Fibroblast of lung (primary cell): Measurements from ENCODE around the gene SCIN. TPM values are rescaled to one million over a fixed set of nuclear protein-coding genes. Genes with fewer than 3 reads are reported as not detected.

Experiments
- DNase-seq, 2 donors: peaks; one replicate each; pipeline versions ENCODE4 v3.0.0 to v3.0.0-alpha.2; 2010; ENCODE audit warnings: low read depth in 2 of 2
- H2AFZ ChIP-seq: 2 replicates; pipeline ENCODE4 v1.5.1; 2012; ENCODE audit warnings: low read length, control low read depth, inconsistent platforms
- H3K27ac ChIP-seq: 2 replicates; pipeline ENCODE4 v1.5.1; 2011; ENCODE audit warnings: low read length, control low read depth; ENCODE audit not compliant: insufficient read depth
- H3K27me3 ChIP-seq: 2 replicates; pipeline ENCODE4 v1.5.1; 2011; ENCODE audit warnings: mild to moderate bottlenecking, low read length; ENCODE audit not compliant: control insufficient read depth, insufficient read depth
- H3K36me3 ChIP-seq: 2 replicates; pipeline ENCODE4 v1.5.1; 2011; ENCODE audit warnings: low read length; ENCODE audit not compliant: control insufficient read depth, insufficient read depth
- H3K4me1 ChIP-seq: 2 replicates; pipeline ENCODE4 v1.5.1; 2011; ENCODE audit warnings: low read length; ENCODE audit not compliant: control insufficient read depth, insufficient read depth; ENCODE audit errors: extremely low read depth
- H3K4me2 ChIP-seq: 2 replicates; pipeline ENCODE4 v1.5.1; 2011; ENCODE audit warnings: low read length, control low read depth; ENCODE audit not compliant: insufficient read depth; ENCODE audit errors: extremely low read depth
- H3K4me3 ChIP-seq, 4 experiments: fragments of 200-600 bp in 1 of 4; sonication (generic) in 1 of 4; replicated peaks in 1 of 4; 2 replicates each; pipeline ENCODE4 v1.5.1; 2011 to 2016; ENCODE audit warnings: low read length in 4 of 4, low read depth in 3 of 4, mild to moderate bottlenecking in 3 of 4, control low read depth in 2 of 4, inconsistent platforms in 1 of 4, mixed read lengths in 1 of 4; ENCODE audit not compliant: insufficient read depth in 1 of 4; ENCODE audit errors: control extremely low read depth in 1 of 4
- H3K79me2 ChIP-seq: 2 replicates; pipeline ENCODE4 v1.5.1; 2012; ENCODE audit warnings: mild to moderate bottlenecking, low read length, inconsistent platforms; ENCODE audit not compliant: control insufficient read depth, insufficient read depth
- H3K9ac ChIP-seq: 2 replicates; pipeline ENCODE4 v1.5.1; 2011; ENCODE audit warnings: mild to moderate bottlenecking, low read length, control low read depth; ENCODE audit not compliant: insufficient read depth
- H3K9me3 ChIP-seq: 2 replicates; pipeline ENCODE4 v1.5.1; 2012; ENCODE audit warnings: low read depth, low read length; ENCODE audit not compliant: control insufficient read depth, insufficient read depth
- H4K20me1 ChIP-seq: 2 replicates; pipeline ENCODE4 v1.5.1; 2011; ENCODE audit warnings: low read length; ENCODE audit not compliant: control insufficient read depth, insufficient read depth; ENCODE audit errors: extremely low read depth
- CTCF ChIP-seq, 2 donors: IDR thresholded peaks in 1 of 2; conservative IDR thresholded peaks in 1 of 2; 1 replicate in 1 of 2; 2 replicates in 1 of 2; pipeline ENCODE4 v1.5.1; 2011 to 2012; ENCODE audit warnings: low read length in 2 of 2, control low read depth in 1 of 2, inconsistent platforms in 1 of 2, low read depth in 1 of 2, mild to moderate bottlenecking in 1 of 2
- EZH2 ChIP-seq: IDR thresholded peaks from 2 replicates; pipeline ENCODE4 v1.5.1; 2012; ENCODE audit warnings: low read length, control low read depth, mild to moderate bottlenecking; ENCODE audit errors: missing control alignments
- polyA plus RNA-seq, 2 donors: library from polyadenylated mRNA; depleted of rRNA in 1 of 2; stranded (reverse) in 1 of 2; unstranded in 1 of 2; fragments of >200 nt; gene quantifications; 2 replicates each; pipeline ENCODE4 v1.2.1, GENCODE V29; 2011 to 2012; ENCODE audit warnings: missing spikeins in 1 of 2
- total RNA-seq: library from RNA; depleted of rRNA; stranded (reverse); fragments of >200 nt; gene quantifications from 2 replicates; pipeline ENCODE4 v1.2.1, GENCODE V29; 2014

Gene SCIN
- total and polyA plus RNA-seq, 2 donors (not counting 1 experiment from before 2014, with no cell fraction given) = 0.08 to 0.17 TPM

GRCh38 chr7:12647364-12648219, 77.1 kb downstream of the SCIN start:
- H3K27me3 ChIP-seq = no peaks in the 10 kb centered on the region
- H4K20me1 ChIP-seq = no peaks in the 10 kb centered on the region
- H3K9ac ChIP-seq = no peak overlapping the region
- no peak overlapping the region for H2AFZ ChIP-seq
- peak; percentile 65 to 86 for DNase-seq
- no peaks in the 10 kb centered on the region for H3K9me3 ChIP-seq
- H3K27ac ChIP-seq = no peak overlapping the region
- H3K36me3 ChIP-seq = no peaks in the 10 kb centered on the region
- TF ChIP-seq EZH2 (no peak), CTCF (conservative IDR thresholded peaks at IDR 0.05 in 1 of 2, IDR thresholded peaks at IDR 0.05 in 1 of 2; ENCODE audit: low read depth in 1 of 2, low read length in 2 of 2) (no peak)
- H3K79me2 ChIP-seq = no peaks in the 10 kb centered on the region
- no peak overlapping the region for H3K4me3 ChIP-seq
- no peaks in the 10 kb centered on the region for H3K4me1 ChIP-seq
- no peak overlapping the region for H3K4me2 ChIP-seq

GRCh38 chr7:12648704-12649261, 78.3 kb downstream of the SCIN start:
- no peaks in the 10 kb centered on the region for H4K20me1 ChIP-seq
- H2AFZ ChIP-seq = no peak overlapping the region
- H3K9ac ChIP-seq = no peak overlapping the region
- no peak overlapping the region for H3K27ac ChIP-seq
- H3K4me1 ChIP-seq = no peaks in the 10 kb centered on the region
- H3K4me3 ChIP-seq = no peak overlapping the region
- no peak for TF ChIP-seq EZH2
- no peak for TF ChIP-seq CTCF (conservative IDR thresholded peaks at IDR 0.05 in 1 of 2, IDR thresholded peaks at IDR 0.05 in 1 of 2; ENCODE audit: low read depth in 1 of 2, low read length in 2 of 2)
- no peaks in the 10 kb centered on the region for H3K27me3 ChIP-seq
- H3K9me3 ChIP-seq = no peaks in the 10 kb centered on the region
- no peaks in the 10 kb centered on the region for H3K79me2 ChIP-seq
- no peak for DNase-seq
- no peaks in the 10 kb centered on the region for H3K36me3 ChIP-seq
- no peak overlapping the region for H3K4me2 ChIP-seq

- no peak for DNase-seq
- no peak overlapping the region for H3K27ac ChIP-seq
- H3K9me3 ChIP-seq = no peaks in the 10 kb centered on the region
- TF ChIP-seq CTCF (conservative IDR thresholded peaks at IDR 0.05 in 1 of 2, IDR thresholded peaks at IDR 0.05 in 1 of 2; ENCODE audit: low read depth in 1 of 2, low read length in 2 of 2) = no peak
- TF ChIP-seq EZH2 = no peak
- no peaks in the 10 kb centered on the region for H4K20me1 ChIP-seq
- no peak overlapping the region for H2AFZ ChIP-seq
- no peaks in the 10 kb centered on the region for H3K79me2 ChIP-seq
- no peaks in the 10 kb centered on the region for H3K27me3 ChIP-seq
- H3K36me3 ChIP-seq = no peaks in the 10 kb centered on the region
- H3K9ac ChIP-seq = no peak overlapping the region
- no peak overlapping the region for H3K4me2 ChIP-seq
- no peaks in the 10 kb centered on the region for H3K4me1 ChIP-seq
- no peak overlapping the region for H3K4me3 ChIP-seq
Observed at GRCh38 chr7:12649348-12649747, 78.8 kb downstream of the SCIN start.
